RKO (cell line): ENCODE data around the gene WDR4.
A peak's percentile ranks its signal among the peaks of the same experiment; 100 is the strongest.
"Not testable (repeated sequence)": the region's sequence is repeated elsewhere in the genome, so short reads cannot be mapped to it uniquely, and the experiment has no call there.

Experiments
- DNase-seq: peaks from one replicate; pipeline ENCODE4 v3.0.0-alpha.2; 2016; ENCODE audit warnings: low spot score

Gene WDR4, protein sequence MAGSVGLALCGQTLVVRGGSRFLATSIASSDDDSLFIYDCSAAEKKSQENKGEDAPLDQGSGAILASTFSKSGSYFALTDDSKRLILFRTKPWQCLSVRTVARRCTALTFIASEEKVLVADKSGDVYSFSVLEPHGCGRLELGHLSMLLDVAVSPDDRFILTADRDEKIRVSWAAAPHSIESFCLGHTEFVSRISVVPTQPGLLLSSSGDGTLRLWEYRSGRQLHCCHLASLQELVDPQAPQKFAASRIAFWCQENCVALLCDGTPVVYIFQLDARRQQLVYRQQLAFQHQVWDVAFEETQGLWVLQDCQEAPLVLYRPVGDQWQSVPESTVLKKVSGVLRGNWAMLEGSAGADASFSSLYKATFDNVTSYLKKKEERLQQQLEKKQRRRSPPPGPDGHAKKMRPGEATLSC

DNA sequence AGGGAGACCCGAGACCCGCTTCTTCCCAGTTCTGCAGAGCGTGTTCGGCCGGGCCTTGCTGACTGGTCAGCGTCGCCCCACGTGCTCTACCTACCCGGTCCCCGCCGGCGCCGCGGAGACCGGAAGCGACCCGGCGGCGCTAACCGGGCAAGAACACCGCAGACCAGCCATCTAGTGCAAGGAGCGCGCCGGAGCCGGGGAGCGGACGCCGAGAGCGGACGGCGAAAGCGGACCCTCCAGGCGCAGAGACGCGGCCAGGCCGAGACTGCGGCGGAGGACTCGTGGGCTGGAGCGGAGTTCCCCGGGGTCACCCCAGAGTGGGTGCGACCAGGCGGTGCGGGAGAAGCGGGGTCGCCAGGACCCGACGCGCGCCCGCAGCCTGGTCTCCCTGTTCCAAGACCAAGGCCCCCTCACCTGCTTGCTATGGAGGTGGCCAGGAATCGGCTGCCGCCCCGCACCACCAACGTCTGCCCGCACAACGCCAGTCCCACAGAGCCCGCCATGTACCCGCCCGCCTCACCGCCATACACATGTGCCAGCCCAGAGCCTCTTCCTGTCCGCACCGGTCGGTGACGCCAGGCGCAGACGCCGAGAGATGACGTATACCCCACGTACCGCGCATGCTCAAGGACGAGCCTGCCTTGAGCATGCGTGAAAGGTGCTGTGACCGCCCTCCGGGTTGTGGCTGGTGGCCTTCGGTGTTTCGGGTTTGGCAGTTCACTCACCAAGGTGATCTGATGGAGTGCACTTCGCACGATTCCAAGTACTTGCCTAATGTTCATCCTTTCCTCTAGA is at the start of gene WDR4:
Gene WDR4, minus strand, starts transcription at position 547 of the 795 bp plus-strand sequence. Its CDS starts 44 bp downstream, at position 503.
- DNase-seq, result peak; percentile 95

DNA sequence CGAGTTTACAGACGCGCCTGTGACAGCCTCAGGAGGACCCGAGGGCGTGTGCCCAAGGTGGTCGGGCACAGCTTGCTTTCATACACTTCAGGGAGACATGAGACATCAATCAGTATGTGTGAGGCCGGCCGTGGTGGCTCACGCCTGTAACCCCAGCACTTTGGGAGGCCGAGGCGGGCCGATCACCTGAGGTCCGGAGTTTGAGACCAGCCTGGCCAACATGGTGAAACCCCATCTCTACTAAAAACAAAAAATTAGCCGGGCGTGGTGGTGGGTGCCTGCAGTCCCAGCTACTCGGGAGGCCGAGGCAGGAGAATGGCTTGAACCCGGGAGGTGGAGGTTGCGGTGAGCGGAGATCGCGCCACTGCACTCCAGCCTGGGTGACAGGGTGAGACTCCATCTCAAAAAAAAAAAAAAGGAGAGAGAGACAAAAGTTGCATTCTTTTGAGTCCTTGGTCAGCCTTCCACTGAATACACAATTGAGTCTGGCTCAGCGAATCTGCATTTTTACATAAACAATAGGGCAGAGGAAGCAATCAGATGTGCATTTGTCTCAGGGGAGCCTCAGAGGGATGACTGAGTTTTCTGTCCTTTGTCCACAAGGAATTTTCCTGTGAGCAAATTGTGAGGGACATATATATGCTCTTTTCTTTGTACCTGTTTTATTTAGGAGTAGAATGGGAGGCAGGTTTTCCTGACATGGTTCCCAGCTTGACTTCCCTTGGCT is 48.3 kb upstream of the WDR4 start:
- DNase-seq, result not testable (repeated sequence)

DNA sequence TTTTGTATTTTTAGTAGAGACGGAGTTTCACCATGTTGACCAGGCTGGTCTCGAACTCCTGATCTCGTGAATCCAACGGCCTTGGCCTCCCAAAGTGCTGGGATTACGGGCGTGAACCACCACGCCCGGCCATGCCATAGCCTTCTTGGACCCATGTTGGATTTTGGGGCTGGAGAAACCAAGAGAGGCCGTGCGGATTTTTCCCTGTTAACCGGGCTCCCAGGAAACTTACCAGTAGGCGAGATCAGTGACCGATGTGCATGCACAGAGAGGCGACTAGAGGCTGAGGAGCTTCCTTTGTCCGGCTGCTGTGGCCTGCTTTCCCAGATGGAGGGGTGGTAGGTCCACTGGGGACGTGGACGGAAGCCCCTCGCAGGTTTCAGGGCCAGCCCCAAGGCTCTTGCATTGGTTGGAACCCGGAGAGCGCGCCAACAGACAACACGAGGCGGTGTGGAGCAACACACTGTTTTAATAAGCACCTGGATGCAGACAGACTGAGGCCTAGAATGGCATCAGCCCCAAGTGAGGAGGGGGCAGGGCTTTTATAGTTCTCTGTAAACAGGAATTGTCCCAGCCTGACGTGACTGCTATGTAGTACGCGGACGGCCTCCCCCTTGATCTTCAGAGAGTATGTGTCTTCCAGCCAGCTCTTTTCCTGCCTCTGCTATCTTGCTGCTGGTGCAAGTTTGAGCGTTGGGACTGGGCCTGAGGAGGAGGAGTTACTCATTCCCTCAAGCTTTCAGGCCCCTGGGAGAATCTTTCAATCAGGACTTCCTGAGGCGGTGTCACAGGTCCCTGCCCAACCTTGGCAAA is 46.0 kb upstream of the WDR4 start, which contains the start of gene ERVH48-1:
Gene ERVH48-1, minus strand, starts transcription at position 517 of the 813 bp plus-strand sequence. CDS start 6,624 bp downstream, outside the sequence.
- DNase-seq, result no peak

DNA sequence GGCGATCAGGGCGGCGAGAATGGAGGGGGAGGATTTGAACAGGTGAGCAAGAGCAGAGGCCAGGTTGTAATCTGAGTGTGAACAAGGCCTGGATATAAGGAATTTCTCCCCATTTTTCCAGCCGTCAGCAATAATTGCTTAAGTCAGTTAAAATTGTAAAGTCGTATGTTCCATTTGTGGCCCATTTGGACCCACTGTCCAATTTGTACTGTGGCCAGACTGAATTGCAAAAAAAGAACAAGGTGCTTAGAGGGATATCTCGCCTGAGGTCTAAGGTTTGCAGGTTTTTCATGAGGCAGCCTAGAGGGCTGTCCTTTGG is 45.1 kb upstream of the WDR4 start:
- DNase-seq, result no peak

DNA sequence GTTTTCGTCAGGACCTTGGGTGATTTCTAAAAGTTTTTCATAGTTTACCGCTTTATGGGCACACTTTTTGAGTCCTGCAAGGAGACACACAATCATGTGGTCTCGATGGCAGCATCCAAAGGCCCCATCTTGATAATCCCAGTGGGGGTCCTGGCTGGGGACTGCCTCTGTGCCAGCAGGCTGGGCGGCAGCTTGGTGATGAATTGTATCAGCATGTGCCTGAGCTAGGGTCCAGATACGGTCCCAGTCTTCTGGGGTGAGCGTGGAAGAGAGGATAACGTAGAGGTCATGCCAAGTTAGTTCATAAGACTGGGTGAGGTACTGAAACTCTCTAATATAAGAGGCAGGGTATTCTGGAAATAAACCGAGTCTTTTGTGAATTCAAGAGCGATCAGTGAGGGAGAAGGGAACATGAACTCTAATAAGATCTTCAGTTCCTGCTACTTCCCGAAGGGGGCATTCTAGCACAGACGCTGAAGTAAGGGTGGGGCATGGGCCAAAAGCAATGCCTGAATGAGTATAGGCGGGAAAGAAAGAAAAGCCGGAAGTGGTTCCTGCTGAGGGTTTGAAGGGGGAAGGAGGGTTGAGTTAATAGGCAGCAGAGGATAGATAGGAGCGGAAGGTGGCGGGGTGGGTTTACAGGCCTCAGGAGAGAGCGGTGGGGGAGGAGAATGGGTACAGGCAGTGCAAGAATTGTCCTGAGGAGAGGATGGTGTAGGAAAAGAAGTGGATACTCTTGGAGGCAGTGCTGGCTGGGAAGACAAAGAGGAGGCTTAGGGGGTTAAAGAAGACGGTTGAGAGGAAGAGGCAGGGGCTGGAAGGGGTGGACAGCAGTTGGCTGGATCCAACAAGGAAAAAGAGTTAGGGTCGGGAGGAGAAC is 44.5 kb upstream of the WDR4 start:
- peak; percentile 76 for DNase-seq

DNA sequence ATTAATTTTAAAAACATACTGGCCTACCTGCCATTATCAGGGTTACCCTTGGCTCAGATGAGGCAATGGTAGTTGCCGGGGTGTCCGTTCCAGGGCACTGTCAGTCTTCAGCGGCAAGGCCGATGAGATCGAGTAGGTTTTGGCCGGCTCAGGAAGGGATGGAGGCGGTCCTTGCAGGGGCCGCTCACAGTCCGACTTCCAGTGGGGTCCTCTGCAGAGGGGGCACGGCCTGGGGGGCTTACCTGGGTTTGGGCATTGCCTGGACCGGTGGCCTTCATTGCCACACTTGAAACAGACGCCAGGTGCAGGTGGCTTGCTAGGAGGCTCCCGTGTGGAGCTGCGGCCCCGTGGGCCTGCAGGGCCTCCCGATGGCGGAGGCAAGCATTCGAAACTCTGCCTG is 43.6 kb upstream of the WDR4 start:
- no peak for DNase-seq

DNA sequence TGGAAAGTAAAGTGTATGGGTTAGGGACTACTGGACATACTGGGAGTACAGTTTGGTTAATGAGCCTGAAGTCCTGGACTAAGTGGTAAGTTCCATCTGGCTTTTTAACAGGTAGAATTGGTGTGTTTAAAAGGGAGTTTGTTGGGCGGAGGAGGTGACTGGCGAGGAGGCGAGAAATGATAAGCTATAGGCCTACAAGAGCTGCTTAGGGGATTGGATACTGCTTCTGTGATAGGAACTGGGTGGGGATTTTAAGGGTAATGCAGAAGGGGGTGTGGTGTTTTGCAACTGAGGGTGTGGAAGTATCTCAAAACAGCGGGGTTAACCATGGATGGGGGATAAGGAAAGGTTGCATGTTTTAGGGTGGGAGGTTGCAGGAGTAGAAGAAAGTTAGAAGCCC is 42.6 kb upstream of the WDR4 start:
- no peak for DNase-seq

DNA sequence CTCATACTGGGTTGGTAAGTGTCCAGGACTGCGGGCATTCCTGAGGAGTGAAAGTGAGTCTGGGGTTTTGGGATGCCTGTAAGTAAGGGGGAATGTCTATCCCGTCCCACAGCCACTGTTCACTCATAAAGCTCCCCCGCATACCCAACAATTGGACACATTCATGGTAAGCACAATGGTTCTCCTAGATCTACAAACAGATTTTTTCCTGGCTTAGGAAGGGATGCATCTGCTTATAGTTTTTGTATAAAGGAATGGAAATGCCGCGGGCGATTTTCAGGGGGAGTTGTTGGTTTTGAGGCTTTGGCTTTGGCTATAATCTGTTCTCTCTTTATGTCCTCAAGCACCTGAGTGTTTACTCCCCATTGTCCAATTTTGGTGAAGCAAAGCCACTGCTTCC is 39.0 kb upstream of the WDR4 start:
- no peak for DNase-seq

DNA sequence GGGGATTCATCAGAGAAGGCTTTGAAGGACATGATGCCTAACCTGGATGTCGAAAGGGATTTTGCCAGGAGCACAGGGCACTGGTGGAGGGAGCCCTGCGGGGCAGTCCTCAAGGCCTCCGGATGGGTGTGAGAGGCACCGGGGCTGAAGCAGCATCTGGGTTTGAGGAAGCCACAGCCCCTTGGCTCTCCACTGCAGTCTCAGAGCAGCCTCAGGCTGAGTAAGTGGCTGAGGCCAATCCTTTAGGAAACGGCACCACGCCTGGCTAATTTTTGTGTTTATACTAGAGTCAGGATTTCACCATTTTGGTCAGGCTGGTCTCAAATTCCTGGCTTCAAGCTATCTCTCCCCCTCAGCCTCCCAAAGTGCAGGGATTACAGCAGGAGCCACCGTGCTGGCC is 34.1 kb upstream of the WDR4 start:
- DNase-seq, result no peak

DNA sequence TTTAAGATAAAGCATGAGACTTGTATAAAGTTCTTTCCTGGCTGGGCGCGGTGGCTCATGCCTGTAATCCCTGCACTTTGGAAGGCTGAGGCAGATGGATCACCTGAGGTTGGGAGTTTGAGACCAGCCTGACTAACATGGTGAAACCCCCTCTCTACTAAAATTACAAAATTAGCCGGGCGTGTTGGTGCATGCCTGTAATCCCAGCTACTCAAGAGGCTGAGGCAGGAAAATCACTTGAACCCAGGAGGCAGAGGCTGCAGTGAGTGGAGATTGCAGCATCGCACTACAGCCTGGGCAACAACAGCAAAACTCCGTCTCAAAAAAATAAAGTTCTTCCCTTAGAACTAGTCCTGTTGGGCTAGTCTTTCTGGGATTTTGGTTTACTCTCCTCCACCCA is 32.6 kb upstream of the WDR4 start:
- DNase-seq, result not testable (repeated sequence)

DNA sequence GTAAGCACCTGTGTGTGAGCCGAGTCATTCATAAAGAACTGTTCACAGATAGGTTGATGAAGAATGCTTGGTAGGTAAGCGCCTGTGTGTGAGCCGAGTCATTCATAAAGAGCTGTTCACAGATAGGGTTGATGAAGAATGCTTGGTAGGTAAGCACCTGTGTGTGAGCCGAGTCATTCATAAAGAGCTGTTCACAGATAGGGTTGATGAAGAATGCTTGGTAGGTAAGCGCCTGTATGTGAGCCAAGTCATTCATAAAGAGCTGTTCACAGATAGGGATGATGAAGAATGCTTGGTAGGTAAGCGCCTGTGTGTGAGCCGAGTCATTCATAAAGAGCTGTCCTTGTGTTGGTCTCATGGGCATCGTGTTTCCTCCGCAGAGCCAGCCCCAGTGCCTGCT is 29.1 kb upstream of the WDR4 start:
- not testable (repeated sequence) for DNase-seq

DNA sequence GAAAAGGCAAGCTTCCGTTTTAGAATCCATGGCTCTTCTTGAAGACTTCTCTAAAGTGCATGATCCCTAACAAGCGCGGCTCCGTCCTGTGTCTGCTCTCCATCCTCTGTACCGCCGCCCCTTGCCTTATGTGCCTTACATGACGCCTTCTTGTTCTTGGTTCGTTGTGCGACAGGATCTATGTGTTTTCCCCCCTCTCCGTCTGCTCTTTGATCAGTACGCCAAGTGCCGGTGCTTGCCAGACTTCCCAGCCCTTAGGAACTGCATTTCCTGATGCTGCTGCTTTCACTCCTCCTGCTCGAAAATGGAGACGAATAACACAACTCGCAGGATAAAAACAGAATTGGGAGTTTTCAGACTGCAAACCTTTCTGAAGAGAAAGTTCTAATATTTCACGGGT is 26.9 kb upstream of the WDR4 start:
- DNase-seq, result no peak

DNA sequence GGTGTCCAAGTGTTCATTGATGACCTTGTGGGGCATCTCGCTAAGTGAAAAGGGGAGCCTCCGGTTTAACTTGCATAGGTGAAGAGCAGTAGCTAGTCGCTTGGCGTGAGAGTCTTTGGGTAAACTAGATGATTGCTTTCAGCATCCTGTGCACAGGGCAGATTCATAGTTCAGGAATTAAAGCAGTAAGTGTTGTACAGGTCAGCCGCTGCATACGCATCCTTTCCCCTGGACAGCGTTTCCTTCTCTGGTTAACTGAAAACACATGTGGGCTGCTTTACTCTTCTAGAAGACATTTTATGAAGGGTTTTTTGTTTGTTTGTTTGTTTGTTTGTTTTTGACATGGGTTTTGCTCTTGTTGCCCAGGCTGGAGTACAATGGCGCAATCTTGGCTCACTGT is 25.9 kb upstream of the WDR4 start:
- DNase-seq, result no peak

DNA sequence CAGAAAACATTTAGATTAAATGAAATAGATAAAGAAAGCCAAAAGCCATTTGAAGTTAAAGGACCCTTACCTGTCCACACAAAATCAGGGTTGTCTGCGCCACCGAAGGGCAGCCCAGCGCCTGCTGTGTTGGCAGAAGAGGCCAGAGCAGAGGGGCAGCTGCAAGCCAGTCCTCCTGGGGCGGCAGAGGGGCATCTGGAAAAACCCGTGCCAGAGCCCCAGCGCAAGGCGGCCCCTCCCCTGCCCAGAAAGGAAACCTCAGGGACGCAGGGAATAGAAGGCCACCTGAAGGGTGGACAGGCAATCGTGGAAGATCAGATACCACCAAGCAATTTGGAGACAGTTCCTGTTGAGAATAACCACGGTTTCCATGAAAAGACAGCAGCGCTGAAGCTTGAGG is 24.5 kb upstream of the WDR4 start:
- no peak for DNase-seq

DNA sequence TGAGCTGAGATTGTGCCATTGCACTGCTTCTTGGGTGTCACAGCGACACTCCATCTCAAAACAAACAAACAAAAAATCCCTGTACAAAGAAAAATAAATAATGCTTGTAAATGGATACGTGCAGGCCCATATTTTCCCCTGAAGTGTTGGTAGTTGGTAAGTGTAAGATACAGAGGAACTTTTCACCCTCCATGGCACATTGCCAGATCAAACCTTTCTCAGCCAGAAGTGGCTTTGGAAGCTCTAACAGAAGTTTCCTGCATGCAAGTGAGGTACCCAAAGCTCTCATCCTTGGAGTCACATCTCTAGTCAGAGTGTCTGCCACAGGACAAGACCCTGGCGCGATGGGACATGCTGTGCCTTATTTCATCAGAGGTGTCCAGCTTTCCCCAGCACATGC is 21.1 kb upstream of the WDR4 start:
- DNase-seq, result no peak

DNA sequence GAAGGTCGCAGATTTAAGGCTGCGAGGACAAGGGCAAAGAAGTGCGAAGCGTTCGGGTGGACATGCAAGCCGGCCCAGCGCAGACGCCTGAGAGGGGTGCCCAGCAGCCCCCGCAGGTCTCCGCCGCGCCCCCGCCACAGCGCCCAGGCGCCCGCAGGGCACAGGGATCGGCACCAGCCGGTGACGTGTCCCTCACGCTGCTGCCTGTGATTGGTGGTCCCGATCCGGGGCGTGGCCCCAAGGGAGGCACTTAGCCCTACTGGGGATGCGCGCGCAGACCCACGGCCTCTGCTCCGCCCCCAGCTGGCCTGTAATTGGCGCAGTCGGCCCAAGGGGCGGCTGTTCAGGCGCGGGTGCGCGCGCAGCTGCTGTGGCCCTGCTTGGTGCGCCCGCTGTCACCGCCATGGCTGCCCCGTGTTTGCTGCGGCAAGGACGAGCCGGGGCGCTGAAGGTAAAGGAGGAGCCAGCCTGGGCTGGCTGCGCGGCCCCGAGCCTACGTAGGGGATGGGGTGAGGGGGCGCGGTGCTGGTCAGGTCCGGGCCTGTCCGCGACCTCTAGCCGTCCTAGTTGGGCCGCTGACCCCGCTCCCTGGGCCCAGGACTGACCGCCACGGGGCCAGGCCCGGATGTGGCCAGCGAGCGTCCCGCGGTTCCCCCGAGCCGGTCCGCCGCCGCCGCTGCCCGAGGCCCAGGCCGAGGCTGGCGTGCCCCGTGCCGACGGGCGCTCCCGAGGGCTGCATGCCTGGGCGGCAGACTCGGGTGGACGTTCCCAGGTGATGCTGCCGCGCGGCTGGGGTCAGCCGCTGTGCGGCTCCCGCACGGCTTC is 13.8 kb upstream of the WDR4 start, which contains the start of gene NDUFV3:
Gene NDUFV3, plus strand, starts transcription at position 379 of the 825 bp plus-strand sequence. Its CDS starts 25 bp downstream, at position 404.
- DNase-seq, result peak; percentile 99

DNA sequence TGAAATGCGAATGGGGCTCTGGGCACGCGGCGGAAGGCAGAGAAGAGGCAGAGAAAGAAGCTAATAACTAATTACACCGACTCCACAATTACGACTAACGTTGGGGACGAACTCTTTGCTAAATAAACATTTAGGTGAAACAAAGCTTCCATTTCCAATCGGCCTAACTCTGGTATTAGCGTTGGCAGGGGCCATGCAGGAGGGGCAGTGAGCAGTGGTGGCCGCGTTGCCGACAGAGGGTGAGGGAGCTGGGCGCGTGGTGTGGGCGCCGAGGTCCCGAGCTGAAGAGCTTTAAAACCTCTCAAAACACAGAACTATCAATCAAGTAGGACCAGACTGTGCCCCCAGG is 13.2 kb upstream of the WDR4 start:
- no peak for DNase-seq

DNA sequence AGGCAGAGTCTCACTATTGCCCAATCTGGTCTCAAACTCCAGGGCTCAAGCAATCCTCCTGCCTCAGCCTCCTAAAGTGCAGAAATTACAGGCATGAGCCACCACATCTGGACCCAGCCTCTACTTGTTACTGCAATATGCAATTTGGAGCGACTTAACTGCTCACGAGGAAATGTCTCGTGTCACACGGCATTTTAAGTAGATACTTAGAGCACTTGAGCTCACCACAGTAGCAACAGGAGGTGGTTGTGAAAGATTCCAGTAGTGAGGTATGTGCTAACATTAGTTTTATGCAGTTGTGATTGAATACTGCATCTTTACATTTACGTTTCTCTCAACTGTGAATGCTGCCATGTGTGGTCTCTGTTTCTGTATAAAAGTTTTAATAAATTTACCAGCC is 8.0 kb upstream of the WDR4 start:
- no peak for DNase-seq

DNA sequence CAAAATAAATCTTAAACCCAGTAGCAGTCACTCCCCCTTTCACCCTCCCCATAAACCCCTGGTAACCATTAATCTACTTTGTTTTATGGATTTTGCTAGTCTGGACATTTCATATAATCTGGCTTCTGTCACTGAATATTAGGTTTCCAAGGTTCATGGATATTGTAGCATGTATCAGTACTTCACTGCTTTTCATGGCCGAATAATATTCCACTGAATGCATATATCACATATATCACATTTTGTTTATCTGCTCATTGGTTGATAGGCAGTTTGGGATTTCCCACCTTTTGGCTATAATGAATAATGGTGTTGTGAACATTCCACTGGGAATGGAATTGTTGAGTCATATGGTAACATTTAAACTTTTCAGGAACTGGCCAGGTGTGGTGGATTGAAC is 4.6 kb upstream of the WDR4 start:
- no peak for DNase-seq

DNA sequence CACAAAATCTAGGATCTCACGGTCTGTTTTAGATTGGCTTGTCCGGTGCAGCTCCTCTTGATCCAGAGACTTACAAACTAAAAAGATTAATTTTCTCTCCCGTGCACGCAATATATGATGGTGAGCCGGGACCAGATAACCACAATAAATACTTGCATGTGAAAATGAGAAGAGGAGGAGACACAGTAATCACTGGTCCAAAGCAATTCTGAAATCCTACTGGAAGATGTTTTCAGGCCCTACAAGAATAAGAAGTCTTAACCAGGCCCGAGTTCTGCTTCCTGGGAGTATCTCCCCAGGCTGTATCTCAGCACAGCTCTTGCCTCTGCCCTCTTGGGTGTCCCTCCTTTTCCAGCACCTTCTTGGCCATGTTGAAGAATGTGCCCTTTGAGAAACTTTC is 1.0 kb upstream of the WDR4 start:
- DNase-seq, result no peak
